ENCODE measurements around the gene PPARG. TPM values are rescaled to one million over a fixed set of nuclear protein-coding genes. Genes with fewer than 3 reads are reported as not detected.
A peak's percentile ranks its signal among the peaks of the same experiment; 100 is the strongest.

Gene PPARG
- total and polyA plus RNA-seq, 2 of the 13 experiments (the other 11 are each of a cell fraction or from before 2014, with no cell fraction given) = 13.9 to 58.3 TPM

DNA sequence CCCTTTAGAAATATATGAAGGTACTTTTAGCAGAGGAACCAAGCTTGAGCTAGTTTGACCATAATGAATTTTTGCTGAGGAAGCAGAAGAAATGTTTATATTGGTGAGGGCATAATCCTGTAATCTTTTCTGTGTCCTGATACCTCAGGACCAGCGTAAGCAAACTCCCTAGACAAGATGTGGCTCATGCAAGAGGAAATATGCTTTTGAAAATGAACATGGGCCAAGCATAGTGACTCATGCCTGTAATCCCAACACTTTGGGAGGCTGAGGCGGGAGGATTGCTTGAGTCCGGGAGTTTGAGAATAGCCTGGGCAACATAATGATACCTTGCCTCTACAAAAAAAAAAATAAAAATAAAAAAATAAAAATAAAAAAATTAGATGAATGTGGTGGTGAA is 78.5 kb downstream of the PPARG start:
- Histone ChIP-seq H3K79me2 (ENCODE audit: insufficient read depth, low read length) (peaks cover 2% of the 10 kb centered on the region), H4K20me1 (ENCODE audit: insufficient read depth, low read length) (no peaks in the 10 kb centered on the region), H3K4me2 (ENCODE audit: low read depth, low read length) (no peak overlapping the region), H3K27me3 (ENCODE audit: control insufficient read depth in 1 of 2, insufficient read depth in 2 of 2, low read length in 2 of 2) (no peaks in the 10 kb centered on the region), H3K4me1 (ENCODE audit: insufficient read depth, low read length) (peaks cover 15% of the 10 kb centered on the region), H3K36me3 (replicated peaks in 1 of 2; ENCODE audit: control insufficient read depth in 1 of 2, insufficient read depth in 2 of 2, low read length in 2 of 2) (no peaks in the 10 kb centered on the region), H3K27ac (ENCODE audit: extremely low read length, insufficient read depth, low read length) (no peak overlapping the region), H3K9me3 (ENCODE audit: low read length) (peaks cover 10% of the 10 kb centered on the region), H2AFZ (ENCODE audit: low read length) (no peak overlapping the region), H3K9ac (ENCODE audit: insufficient read depth, low read depth, low read length) (no peak overlapping the region), H3K4me3 (replicated peaks in 1 of 3; ENCODE audit: insufficient read depth in 1 of 3, low read depth in 2 of 3, low read length in 3 of 3) (no peak overlapping the region)
- intact Hi-C loops (cut with micrococcal nuclease; ENCODE audit: unreplicated experiment) (no loop called here), in situ Hi-C loops (cut with HindIII; ENCODE audit: extremely low pct_ligation_motif_present, low pct_unique_long_range_greater_than_20kb) (no loop called here)
- ChIA-PET CTCF (ENCODE audit: low intra/inter-chr PET ratio, low total read pairs) (no interaction called here), POLR2A (no interaction called here)
- ATAC-seq = no peak
- no peak for DNase-seq (ENCODE audit: low spot score)
- BruUV-seq (replicated peaks) = no TSS peak
- TF ChIP-seq MAFK (conservative IDR thresholded peaks at IDR 0.05 in 1 of 2, IDR thresholded peaks at IDR 0.05 in 1 of 2; ENCODE audit: low read length in 2 of 2) (peak; percentile 10 to 35; a peak in 1 of 4 replicates), ZNF7 (CRISPR knock-in tag; IDR thresholded peaks at IDR 0.05) (no peak), MAFF (IDR thresholded peaks at IDR 0.05; ENCODE audit: low read depth, low read length) (peak; percentile 25; the same call in 1 of the 2 replicates)
- TF ChIP-seq, protein P1, sequence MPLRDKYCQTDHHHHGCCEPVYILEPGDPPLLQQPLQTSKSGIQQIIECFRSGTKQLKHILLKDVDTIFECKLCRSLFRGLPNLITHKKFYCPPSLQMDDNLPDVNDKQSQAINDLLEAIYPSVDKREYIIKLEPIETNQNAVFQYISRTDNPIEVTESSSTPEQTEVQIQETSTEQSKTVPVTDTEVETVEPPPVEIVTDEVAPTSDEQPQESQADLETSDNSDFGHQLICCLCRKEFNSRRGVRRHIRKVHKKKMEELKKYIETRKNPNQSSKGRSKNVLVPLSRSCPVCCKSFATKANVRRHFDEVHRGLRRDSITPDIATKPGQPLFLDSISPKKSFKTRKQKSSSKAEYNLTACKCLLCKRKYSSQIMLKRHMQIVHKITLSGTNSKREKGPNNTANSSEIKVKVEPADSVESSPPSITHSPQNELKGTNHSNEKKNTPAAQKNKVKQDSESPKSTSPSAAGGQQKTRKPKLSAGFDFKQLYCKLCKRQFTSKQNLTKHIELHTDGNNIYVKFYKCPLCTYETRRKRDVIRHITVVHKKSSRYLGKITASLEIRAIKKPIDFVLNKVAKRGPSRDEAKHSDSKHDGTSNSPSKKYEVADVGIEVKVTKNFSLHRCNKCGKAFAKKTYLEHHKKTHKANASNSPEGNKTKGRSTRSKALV (CRISPR knock-in tag; IDR thresholded peaks at IDR 0.05) = no peak
- no peak for FAIRE-seq
- 99% methylated on average over 3 of the region's 3 CpGs for WGBS (ENCODE audit: low lambda C conversion rate)

- no peak overlapping the region for H3K4me2 ChIP-seq (ENCODE audit: low read depth, low read length)
- H3K36me3 ChIP-seq (replicated peaks in 1 of 2; ENCODE audit: control insufficient read depth in 1 of 2, insufficient read depth in 2 of 2, low read length in 2 of 2) = no peaks in the 10 kb centered on the region
- no peak for DNase-seq (ENCODE audit: low spot score)
- H2AFZ ChIP-seq (ENCODE audit: low read length) = no peak overlapping the region
- ChIA-PET CTCF (ENCODE audit: low intra/inter-chr PET ratio, low total read pairs) (no interaction called here), POLR2A (no interaction called here)
- peaks cover 2% of the 10 kb centered on the region for H3K79me2 ChIP-seq (ENCODE audit: insufficient read depth, low read length)
- peaks cover 21% of the 10 kb centered on the region for H3K4me1 ChIP-seq (ENCODE audit: insufficient read depth, low read length)
- no peak for ATAC-seq
- H3K27me3 ChIP-seq (ENCODE audit: control insufficient read depth in 1 of 2, insufficient read depth in 2 of 2, low read length in 2 of 2) = no peaks in the 10 kb centered on the region
- no peak overlapping the region for H3K4me3 ChIP-seq (replicated peaks in 1 of 3; ENCODE audit: insufficient read depth in 1 of 3, low read depth in 2 of 3, low read length in 3 of 3)
- WGBS (ENCODE audit: low lambda C conversion rate) = 98% methylated on average over 6 of the region's 6 CpGs
- no peak overlapping the region for H3K9ac ChIP-seq (ENCODE audit: insufficient read depth, low read depth, low read length)
- no peak overlapping the region for H3K27ac ChIP-seq (ENCODE audit: extremely low read length, insufficient read depth, low read length)
- peak; percentile 15 for FAIRE-seq
- in situ Hi-C loops (cut with HindIII; ENCODE audit: extremely low pct_ligation_motif_present, low pct_unique_long_range_greater_than_20kb) (no loop called here), intact Hi-C loops (cut with micrococcal nuclease; ENCODE audit: unreplicated experiment) (no loop called here)
- no peaks in the 10 kb centered on the region for H4K20me1 ChIP-seq (ENCODE audit: insufficient read depth, low read length)
- BruUV-seq (replicated peaks) = no TSS peak
- peaks cover 10% of the 10 kb centered on the region for H3K9me3 ChIP-seq (ENCODE audit: low read length)
- no peak for TF ChIP-seq SIN3B (IDR thresholded peaks at IDR 0.05; ENCODE audit: low read length)
- TF ChIP-seq, protein P2, sequence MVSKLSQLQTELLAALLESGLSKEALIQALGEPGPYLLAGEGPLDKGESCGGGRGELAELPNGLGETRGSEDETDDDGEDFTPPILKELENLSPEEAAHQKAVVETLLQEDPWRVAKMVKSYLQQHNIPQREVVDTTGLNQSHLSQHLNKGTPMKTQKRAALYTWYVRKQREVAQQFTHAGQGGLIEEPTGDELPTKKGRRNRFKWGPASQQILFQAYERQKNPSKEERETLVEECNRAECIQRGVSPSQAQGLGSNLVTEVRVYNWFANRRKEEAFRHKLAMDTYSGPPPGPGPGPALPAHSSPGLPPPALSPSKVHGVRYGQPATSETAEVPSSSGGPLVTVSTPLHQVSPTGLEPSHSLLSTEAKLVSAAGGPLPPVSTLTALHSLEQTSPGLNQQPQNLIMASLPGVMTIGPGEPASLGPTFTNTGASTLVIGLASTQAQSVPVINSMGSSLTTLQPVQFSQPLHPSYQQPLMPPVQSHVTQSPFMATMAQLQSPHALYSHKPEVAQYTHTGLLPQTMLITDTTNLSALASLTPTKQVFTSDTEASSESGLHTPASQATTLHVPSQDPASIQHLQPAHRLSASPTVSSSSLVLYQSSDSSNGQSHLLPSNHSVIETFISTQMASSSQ (IDR thresholded peaks at IDR 0.05; ENCODE audit: low read depth) = no peak
- TF ChIP-seq, protein P2 (CRISPR knock-in tag; IDR thresholded peaks at IDR 0.05; ENCODE audit: borderline replicate concordance) = no peak
- TF ChIP-seq XRCC5 (optimal IDR thresholded peaks at IDR 0.05; ENCODE audit: low read length) = no peak
- no peak for TF ChIP-seq PAF1 (CRISPR knock-in tag; IDR thresholded peaks at IDR 0.05)
- no peak for TF ChIP-seq FOXA3 (CRISPR knock-in tag; IDR thresholded peaks at IDR 0.05)
- no peak for TF ChIP-seq ATF7 (IDR thresholded peaks at IDR 0.05)
- TF ChIP-seq ATF7 (CRISPR knock-in tag; IDR thresholded peaks at IDR 0.05) = no peak
- no peak for TF ChIP-seq ZFP36L2 (CRISPR knock-in tag; IDR thresholded peaks at IDR 0.05)
- TF ChIP-seq HHEX (CRISPR knock-in tag; IDR thresholded peaks at IDR 0.05) = no peak
- no peak for TF ChIP-seq ZNF383 (CRISPR knock-in tag; IDR thresholded peaks at IDR 0.05; ENCODE audit: borderline replicate concordance)
Measured at GRCh38 chr3:12369029-12369428, 80.2 kb downstream of the PPARG start.

Data from HepG2 (cell line).